GM19099 (cell line): ENCODE results near the gene CABLES1.

Source experiments
- POLR2A ChIP-seq: IDR thresholded peaks from 3 replicates; pipeline ENCODE4 v1.6.1; 2011; ENCODE audit warnings: low read depth; ENCODE audit not compliant: insufficient read length; ENCODE audit errors: extremely low read depth

CABLES1 gene

DNA sequence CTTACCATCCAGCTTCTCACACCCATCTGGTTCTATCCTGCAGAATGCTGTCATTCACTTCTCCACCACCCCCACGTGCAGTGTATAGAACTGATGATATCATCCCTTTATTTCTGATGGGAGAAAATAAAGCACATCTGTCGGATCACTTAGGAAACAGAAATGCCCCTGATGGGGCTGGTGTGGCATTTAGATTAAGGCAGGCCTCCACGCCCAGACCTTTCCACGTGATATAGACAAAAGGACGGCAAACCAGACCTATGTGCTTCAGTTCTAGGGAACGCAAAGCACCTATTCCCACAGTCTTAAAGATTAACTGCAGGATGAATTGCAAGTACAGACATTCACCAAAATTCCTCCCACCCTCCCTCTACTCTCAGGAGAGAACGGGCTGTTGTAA is 27.6 kb upstream of the CABLES1 start:
- TF ChIP-seq POLR2A = no peak

DNA sequence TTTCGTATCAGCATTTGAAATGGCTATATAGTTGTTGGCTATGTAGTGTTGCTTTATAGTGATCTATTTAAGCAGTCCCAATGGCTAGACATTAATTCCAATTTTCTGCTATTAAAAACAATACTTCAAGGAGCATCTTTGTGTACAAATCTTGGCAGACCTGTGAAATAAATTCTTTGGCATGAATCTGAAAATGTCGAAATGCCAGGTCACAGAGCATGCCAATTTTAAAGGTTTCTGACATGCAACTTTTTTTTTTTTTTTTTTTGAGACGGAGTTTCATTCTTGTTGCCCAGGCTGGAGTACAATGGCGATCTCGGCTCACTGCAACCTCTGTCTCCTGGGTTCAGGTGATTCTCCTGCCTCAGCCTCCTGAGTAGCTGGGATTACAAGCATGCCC is 26.8 kb upstream of the CABLES1 start:
- TF ChIP-seq POLR2A = no peak

DNA sequence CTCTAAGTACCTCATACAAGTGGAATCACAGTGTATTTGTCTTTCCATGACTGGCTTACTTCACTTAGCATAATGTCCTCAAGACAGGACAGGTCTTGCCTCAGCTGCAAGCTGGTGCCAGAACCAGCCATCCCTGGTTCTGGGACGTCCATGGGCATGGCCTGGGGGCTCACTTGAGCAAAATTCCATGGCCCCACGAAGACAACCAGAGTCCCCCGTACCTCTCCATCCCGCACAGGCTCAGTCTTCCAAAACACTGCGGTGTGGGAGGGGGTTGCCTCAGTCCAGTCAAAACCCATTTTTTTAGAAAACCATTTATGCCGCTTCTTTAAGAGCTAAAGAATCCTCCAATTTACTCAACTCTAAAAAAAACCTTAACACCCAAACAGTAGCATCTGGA is 21.7 kb upstream of the CABLES1 start:
- no peak for TF ChIP-seq POLR2A

DNA sequence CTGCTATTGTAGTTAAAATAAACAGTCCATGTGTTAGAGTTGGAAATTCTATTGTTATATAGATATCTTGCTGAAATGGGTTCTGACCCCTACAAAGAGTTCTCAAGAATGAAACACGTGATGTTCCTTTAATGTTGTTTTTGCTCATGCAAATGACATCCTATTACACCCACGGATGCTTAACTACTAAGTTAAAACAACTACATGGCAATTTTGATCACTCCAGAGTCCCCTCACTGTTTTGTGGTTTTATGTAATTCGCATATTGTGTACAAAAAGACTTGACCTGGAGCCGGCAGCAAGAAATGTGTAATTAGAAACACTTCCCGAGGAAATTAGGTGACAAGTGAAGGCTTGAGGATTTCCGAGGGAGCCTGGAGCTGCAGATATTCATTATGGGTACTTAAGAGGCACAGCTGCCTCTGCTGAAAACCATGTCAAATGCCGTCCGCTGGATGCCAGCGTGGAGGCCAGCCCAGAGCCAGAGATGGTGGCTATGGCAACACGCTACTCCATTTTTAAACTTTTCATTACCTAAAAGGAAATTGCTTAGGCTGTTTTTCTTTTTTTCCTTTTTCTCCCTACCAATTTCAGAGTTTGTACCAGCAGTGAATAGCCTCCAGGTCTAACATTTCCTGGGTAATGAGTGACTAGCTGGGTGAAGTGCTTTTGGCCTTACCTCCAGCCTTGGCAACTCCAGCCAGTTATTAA is 21.0 kb upstream of the CABLES1 start:
- no peak for TF ChIP-seq POLR2A

DNA sequence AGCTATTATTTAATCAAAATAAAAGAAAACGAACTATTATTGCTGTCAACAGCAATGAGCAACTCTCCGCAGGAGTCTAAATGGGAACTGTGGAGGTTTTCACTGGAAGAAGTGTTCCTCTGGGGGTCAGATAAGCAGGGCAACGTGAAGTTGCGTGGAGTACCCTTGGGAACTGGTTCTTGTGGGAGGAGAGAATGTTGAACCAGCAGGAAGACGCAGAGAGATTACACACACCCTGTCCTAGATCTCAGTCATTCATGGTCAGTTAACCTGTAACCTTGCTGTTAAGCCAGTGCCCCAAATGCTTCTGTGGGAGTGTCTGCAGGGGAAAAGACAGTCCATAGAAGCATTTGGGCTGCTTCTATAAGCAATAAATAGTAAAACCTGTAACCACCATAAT is 20.4 kb upstream of the CABLES1 start:
- TF ChIP-seq POLR2A = no peak

DNA sequence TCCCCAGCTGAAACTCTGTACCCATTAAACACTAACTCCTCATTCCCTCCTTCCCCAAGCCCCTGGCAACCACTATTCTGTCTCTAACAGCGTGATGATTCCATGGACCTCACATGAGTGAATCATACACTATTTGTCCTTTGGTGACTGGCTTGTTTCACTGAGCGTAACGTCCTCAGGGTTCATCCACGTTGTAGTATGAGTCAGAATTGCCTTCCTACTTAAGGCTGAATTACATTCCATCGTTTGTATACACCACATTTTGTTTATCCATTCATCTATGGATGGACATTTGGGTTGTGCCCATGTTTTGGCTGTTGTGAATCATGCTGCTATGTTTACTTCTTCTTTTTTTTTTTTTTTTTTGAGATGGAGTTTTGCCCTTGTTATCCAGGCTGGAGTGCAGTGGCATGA is 19.6 kb upstream of the CABLES1 start:
- TF ChIP-seq POLR2A = no peak

DNA sequence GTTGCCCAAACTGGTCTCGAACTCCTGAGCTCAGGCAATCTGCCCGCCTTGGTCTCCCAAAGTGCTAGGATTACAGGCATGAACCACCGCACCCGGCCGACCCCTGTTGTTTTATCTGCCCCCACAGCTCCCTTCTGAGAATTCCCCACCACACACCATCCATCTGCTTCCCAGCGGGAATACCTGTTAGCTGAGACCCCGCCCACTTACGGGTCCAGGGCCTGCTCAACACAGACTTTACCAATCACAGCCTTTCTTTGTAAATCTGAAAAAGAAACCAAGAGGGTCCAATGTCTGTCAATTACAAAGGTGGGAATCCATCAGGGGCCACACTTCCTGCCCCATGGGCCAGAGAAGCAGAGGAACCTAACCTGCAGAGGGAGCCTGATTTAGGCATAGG is 14.2 kb upstream of the CABLES1 start:
- no peak for TF ChIP-seq POLR2A

DNA sequence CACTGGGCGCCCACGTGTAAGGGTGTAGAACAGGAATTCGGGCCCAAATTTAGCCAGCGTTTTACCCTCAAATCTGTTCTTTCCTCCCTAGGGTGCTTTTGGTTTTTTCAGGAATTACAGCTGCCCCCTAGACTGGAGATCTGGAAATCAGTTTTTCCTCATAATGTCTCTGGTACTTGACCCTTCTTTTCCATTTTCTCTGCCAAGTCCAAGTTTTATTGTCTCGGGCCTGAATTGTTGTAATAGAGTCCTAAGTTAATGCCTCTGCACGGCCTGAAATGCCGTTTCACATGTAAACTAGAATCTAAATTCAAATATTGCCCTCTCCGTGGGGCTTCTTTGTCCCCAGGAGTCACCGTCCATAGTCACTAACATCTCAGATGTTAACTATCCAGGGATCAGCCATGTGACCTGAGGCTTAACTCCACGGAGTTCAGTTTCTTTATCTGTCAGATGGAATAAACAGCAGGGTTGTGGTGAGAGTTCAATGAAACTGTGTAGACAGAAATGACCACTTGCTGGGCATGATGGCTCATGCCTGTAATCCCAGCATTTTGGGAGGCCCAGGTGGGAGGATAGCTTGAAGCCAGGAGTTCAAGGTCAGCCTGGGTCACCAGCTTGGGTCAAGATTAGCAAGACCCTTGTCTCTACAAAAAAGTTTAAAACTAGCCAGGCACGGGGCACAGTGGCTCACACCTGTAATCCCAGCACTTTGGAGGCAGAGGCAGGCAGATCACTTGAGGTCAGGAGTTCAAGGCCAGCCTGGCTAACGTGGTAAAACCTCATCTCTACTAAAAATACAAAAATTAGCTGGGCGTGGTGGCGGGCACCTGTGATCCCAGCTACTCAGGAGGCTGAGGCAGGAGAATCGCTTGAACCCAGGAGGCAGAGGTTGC is 12.7 kb upstream of the CABLES1 start:
- no peak for TF ChIP-seq POLR2A

DNA sequence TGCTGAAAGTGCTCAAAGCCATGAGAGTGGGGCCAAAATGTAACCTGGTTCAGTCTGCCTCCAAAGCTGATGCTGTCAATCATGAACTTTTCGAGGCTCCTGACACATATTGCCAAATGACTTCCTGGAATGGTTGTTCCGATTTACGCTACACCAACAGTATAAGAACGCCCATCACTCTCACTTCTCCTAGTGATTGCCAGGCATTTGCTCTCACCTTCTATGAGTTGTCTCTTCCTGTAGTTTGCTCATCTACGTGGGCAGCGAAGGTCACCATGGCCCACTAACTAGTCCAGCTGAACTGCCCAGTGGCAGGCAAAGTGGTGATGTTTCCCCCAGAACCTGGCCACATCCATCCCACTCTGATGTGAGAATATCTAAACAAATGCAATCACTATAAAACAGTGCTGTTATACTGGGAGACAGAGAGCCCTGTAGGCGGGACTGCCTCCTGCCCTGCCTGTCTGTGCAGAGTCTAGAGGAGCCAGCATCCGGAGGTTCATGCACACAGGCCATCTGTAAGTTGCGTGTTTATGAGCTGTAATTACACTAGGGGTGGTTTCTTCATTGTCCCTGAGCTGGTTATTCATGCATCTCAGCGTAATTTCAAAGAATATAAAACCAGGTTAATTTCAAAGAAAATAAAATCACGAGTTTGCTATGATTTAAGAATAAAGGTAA is 8.8 kb upstream of the CABLES1 start:
- TF ChIP-seq POLR2A = no peak

DNA sequence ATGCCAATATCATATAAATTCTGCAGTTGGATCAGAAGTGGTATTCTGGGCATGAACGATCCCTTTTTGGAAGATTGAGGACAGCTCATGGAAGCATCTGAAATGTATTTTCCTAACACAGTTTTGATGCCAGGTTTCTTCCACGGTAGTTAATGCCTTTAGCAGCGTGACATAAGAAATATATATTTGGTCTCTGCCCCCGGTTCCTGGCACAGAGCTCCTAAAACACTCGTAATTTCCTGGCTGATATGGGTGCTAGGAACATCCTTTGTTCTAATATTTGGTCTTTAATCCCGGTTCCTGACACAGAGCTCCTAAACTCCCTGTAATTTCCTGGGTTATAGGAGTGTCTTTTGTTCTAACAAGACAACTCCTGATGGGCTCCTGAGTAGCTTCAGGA is 8.2 kb upstream of the CABLES1 start:
- TF ChIP-seq POLR2A = no peak

DNA sequence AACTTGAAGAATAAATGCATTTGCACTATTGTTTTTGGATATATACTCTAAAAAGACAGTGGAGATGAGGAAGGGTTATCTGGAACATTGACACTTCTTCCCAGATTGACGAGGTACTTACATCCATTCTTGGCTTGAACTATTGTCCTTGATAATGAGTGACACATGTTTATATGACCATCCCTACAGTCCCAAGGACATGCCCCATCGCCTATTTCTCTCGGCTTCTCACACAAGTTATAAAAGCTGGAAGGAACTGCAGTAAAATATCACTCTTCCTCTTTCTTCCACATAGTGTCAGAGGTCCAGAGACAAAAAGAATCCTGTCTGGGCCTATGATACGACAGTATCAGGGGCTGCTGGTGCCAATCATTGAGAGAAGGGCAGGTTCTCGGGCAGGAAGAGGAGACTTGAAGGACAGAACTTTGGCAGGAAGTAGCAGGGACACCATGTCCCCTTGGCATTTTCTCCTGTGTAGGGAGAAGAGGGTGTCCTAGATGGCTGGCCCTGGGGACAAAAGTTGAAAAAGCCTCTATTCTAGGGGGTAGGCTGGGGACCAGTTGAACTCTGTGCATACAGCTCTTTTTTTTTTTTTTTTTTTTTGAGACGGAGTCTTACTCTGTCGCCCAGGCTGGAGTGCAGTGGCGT is 5.8 kb upstream of the CABLES1 start:
- TF ChIP-seq POLR2A = no peak

DNA sequence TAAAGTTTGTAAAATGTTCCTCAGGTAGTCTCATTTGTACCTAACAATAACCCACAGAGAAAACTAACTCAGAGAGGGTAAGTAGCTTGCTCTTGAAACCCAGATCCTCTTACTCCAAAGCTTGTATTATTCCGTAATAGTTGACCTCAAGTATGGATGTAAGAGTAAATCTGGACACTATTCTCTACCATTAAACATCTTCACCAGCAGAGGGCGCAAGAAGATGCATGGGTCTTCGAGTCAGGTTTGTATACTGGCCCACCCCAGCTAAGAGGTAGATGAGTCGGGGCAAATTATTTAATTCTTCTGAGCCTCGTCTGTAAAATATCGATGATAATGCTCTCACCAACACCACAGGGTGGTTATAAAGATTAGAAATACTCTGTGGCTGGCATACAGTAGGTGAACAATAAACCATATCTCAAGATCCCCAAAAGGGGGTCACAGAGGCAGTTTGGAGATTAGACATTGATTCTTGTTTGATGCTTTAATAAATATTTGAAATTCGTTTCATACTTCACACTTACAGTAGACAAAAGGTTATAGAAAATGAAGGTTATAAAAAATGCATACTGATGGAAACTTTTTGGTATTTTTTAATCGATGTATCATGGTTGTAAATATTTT is 3.5 kb upstream of the CABLES1 start:
- no peak for TF ChIP-seq POLR2A

DNA sequence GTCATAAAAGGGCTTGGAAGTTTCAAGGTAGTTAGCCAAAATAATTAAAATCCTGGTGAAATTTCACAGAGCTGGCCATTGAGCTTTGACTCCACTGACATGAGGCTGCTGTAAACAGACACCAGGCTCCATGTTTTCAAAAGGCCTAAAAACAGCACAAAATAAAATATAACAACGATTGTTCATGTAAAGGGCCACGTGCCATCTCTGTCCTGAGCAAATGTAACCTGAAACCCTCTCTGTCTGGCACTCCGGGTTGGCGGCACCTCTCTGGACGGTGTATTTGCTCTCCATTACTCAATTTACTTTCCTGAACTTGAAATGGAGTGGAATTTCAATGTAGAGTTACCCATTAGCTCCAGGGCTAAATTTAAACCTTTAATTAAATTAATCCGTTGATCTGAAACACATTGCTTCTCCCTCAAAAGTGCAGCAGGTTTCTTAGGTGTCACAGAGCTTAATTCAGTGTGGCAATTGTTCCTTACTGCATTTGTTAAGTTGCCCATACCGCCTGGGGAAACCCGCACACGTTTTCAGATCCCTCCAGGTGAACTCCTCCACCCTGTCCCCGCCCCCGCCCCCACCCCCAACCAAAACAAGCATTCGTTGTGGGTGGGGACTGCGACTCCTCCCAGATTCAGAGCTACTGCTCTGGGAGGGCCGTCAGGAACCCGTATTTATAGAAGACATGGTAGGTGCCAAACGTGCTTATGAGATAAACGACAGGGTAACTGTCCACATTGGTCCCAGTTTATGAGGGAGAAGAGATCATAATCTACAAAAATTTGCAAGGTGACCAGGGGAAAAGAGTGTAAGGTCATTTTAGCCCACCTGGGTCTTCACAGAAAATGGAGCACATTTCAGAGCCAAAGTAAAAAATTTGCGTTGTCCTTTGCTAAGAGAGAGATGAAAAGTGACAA is 1.2 kb upstream of the CABLES1 start:
- TF ChIP-seq POLR2A = peak; percentile 82
